Measurements from ENCODE around the gene NKIRAS1.

NKIRAS1 gene

GRCh38 chr3:23915537-23916108 lies 1.2 kb downstream of the NKIRAS1 start (continued):
- TF ChIP-seq ZNF266 (tag by site-specific recombination; IDR thresholded peaks at IDR 0.05; ENCODE audit: low read depth) (no peak), ZNF223 (tag by site-specific recombination; IDR thresholded peaks at IDR 0.05) (no peak), HIC1 (tag by site-specific recombination; IDR thresholded peaks at IDR 0.05) (no peak), ZNF138 (tag by site-specific recombination; IDR thresholded peaks at IDR 0.05; ENCODE audit: borderline replicate concordance) (no peak), ZNF423 (tag by site-specific recombination; IDR thresholded peaks at IDR 0.05) (no peak), YY2 (tag by site-specific recombination; IDR thresholded peaks at IDR 0.05) (peak; percentile 22; the same call in 1 of the 2 replicates), ZNF626 (tag by site-specific recombination; IDR thresholded peaks at IDR 0.05) (no peak), ZNF335 (tag by site-specific recombination; conservative IDR thresholded peaks at IDR 0.05) (peak; percentile 96), ZSCAN5A (tag by site-specific recombination; IDR thresholded peaks at IDR 0.05) (no peak), ZNF624 (tag by site-specific recombination; IDR thresholded peaks at IDR 0.05) (no peak), ZNF48 (tag by site-specific recombination; IDR thresholded peaks at IDR 0.05) (no peak), SP7 (tag by site-specific recombination; IDR thresholded peaks at IDR 0.05) (peak; percentile 80), KLF8 (tag by site-specific recombination; IDR thresholded peaks at IDR 0.05) (0 out of 2 replicates have a peak, but pooled peaks have one; percentile 26), ZBTB26 (tag by site-specific recombination; optimal IDR thresholded peaks at IDR 0.05) (no peak), ZNF621 (tag by site-specific recombination; IDR thresholded peaks at IDR 0.05) (no peak), ZNF76 (tag by site-specific recombination; IDR thresholded peaks at IDR 0.05; ENCODE audit: borderline replicate concordance, low read depth) (peak; percentile 83; the same call in 1 of the 2 replicates), ZNF292 (tag by site-specific recombination; IDR thresholded peaks at IDR 0.05; ENCODE audit: borderline replicate concordance, low read depth) (no peak), ZBTB10 (tag by site-specific recombination; IDR thresholded peaks at IDR 0.05) (no peak), ZNF148 (tag by site-specific recombination; IDR thresholded peaks at IDR 0.05; ENCODE audit: borderline replicate concordance) (no peak), ZBTB17 (tag by site-specific recombination; IDR thresholded peaks at IDR 0.05) (peak; percentile 99), HOXD13 (CRISPR knock-in tag; IDR thresholded peaks at IDR 0.05; ENCODE audit: borderline replicate concordance) (no peak), IKZF3 (tag by site-specific recombination; IDR thresholded peaks at IDR 0.05) (peak; percentile 65), ZNF354C (tag by site-specific recombination; IDR thresholded peaks at IDR 0.05; ENCODE audit: borderline replicate concordance, low read depth) (no peak), ZNF433 (tag by site-specific recombination; IDR thresholded peaks at IDR 0.05; ENCODE audit: low read depth) (no peak), ZNF132 (tag by site-specific recombination; IDR thresholded peaks at IDR 0.05; ENCODE audit: borderline replicate concordance) (no peak), BCL11A (tag by site-specific recombination; IDR thresholded peaks at IDR 0.05; ENCODE audit: low read depth) (no peak)
